HUDEP-2 (cell line): ENCODE data around the gene RTL9.
"Not testable (repeated sequence)": the region's sequence is repeated elsewhere in the genome, so short reads cannot be mapped to it uniquely, and the experiment has no call there.

ENCODE experiments used
- DNase-seq, 76 experiments: peaks; one replicate each; lab custom pipeline; 2025; ENCODE audit not compliant: unreplicated experiment in 76 of 76; lab: John Stamatoyannopoulos, UW

RTL9 gene

GRCh38 chrX:110402850-110403221 lies 44.2 kb downstream of the RTL9 start:
- DNase-seq = peak; percentile 1 to 94 (median 75)

DNA sequence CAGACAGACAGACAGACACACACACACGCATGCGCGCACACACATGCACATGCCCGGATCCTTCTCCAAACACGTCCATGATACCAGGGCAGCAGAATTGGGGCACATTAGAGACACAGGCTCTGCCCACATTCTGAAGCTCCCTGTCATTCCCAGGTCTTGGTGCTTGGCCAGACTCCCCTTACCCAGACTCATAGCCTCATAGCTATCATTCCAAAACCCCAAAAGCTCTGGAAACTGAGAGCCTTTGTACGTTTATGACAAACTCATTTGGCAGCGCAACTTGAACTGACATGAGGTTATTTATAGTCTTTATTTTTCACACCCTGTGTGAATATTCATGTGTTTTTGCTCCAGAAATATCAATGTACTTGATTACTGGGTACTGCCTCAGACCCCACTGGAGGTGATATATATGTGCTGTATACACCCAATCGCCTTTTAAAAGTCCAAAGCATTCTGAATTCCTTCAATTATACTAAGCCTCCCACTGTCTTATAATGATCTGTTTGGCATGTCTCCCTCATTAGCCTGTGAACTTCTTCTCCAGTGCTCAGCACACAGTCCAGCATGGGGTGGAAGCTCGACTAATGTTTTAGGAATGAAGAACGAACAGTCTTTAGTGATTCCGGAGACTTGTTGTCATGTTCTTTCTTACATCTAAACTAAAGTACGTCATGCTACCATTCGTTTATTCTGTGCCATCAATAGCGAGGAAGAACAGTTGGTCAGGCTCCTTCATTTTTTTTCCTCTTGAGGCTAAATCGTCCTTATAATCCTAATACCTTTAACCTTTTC lies 45.0 kb downstream of the RTL9 start:
- DNase-seq = peak in 10 of 76 experiments; percentile 1 to 38 (median 11)

- DNase-seq = peak in 1 of 76 experiments; percentile 1
Measured at GRCh38 chrX:110404376-110404775, 45.7 kb downstream of the RTL9 start.

DNA sequence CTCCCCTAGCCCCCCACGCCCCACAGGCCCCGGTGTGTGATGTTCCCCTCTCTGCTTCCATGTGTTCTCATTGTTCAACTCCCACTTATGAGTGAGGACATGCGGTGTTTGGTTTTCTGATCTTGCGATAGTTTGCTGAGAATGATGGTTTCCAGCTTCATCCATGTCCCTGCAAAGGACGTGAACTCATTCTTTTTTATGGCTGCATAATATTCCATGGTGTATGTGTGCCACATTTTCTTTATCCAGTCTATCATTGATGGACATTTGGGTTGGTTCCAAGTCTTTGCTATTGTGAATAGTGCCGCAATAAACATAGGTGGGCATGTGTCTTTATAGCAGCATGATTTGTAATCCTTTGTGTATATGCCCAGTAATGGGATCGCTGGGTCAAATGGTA lies 47.6 kb downstream of the RTL9 start:
- DNase-seq = not testable (repeated sequence)

DNA sequence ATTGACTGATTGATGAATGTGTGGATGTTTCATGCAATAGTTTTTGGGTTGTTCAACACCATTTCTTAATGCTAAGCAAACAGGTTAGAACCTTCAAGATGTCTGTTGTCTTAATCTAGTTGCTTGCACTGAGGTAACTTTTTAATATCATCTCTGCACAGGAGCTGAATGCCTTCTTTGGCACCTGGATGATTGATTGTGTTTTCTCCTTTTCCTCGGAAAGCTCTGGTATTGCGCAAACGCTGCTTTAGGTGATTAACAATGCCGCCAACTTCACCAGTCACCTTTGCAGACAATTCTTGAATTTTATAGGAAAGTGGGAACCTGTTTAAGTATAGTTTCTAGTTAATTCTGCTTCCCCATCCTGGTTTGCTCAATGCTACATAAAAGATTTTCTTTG lies 48.2 kb downstream of the RTL9 start:
- DNase-seq = no peak

- peak in 71 of 76 experiments; percentile 0 to 72 (median 34) for DNase-seq
Measured at GRCh38 chrX:110407910-110408545, 49.4 kb downstream of the RTL9 start.
